Heart left ventricle (tissue), 16 donors: ENCODE results near the gene ACACA. TPM values are rescaled to one million over a fixed set of nuclear protein-coding genes. Genes with fewer than 3 reads are reported as not detected.
A peak's percentile ranks its signal among the peaks of the same experiment; 100 is the strongest.

Experiments
- ATAC-seq, 4 donors: fragments of 200-7000 bp; cut with Tn5 transposase; one replicate each; pipeline ENCODE4 v1.9.1; 2020 to 2022; ENCODE audit warnings: moderate library complexity in 4 of 4, mild to moderate bottlenecking in 3 of 4, moderate number of reproducible peaks in 1 of 4
- DNase-seq, 5 donors: peaks; one replicate each; pipeline ENCODE4 v3.0.0-alpha.2; 2020
- H3K27ac ChIP-seq, 12 donors: fragments of 200-600 bp; sonication (generic) in 4 of 12; one replicate each; pipeline versions ENCODE4 v1.5.0 to v1.8.0; 2016 to 2022; ENCODE audit warnings: mild to moderate bottlenecking in 2 of 12
- H3K27me3 ChIP-seq, 9 donors: fragments of 200-600 bp; sonication (generic) in 2 of 9; one replicate each; pipeline versions ENCODE4 v1.5.1 to v1.8.0; 2016 to 2022; ENCODE audit warnings: mild to moderate bottlenecking in 3 of 9
- H3K36me3 ChIP-seq, 9 donors: fragments of 200-600 bp; sonication (generic) in 2 of 9; one replicate each; pipeline versions ENCODE4 v1.5.0 to v1.8.0; 2018 to 2022; ENCODE audit warnings: mild to moderate bottlenecking in 2 of 9
- H3K4me1 ChIP-seq, 12 donors: fragments of 200-600 bp; sonication (generic) in 4 of 12; one replicate each; pipeline versions ENCODE4 v1.5.0 to v1.8.0; 2016 to 2022; ENCODE audit warnings: mild to moderate bottlenecking in 3 of 12
- H3K4me3 ChIP-seq, 12 donors: fragments of 200-600 bp; sonication (generic) in 4 of 12; one replicate each; pipeline versions ENCODE4 v1.5.0 to v1.8.0; 2017 to 2022; ENCODE audit warnings: mild to moderate bottlenecking in 9 of 12, moderate library complexity in 4 of 12
- H3K9me3 ChIP-seq, 12 donors: fragments of 200-600 bp; sonication (generic) in 4 of 12; one replicate each; pipeline versions ENCODE4 v1.5.0 to v1.8.0; 2016 to 2022; ENCODE audit warnings: mild to moderate bottlenecking in 1 of 12
- CTCF ChIP-seq, 12 donors: fragments of 200-600 bp; sonication (generic) in 4 of 12; IDR thresholded peaks; one replicate each; pipeline versions ENCODE4 v1.5.0 to v1.8.0; 2018 to 2022; ENCODE audit warnings: antibody characterized with exemption in 12 of 12, mild to moderate bottlenecking in 5 of 12
- POLR2A ChIP-seq, 2 donors: fragments of 450-650 bp; IDR thresholded peaks; one replicate each; pipeline ENCODE4 v1.6.1; 2017; ENCODE audit warnings: antibody characterized with exemption in 2 of 2, mild to moderate bottlenecking in 2 of 2, moderate library complexity in 2 of 2
- WGBS, 4 donors: extraction: QIAGEN DNeasy Blood & Tissue Kit in 2 of 4; methylation state at CpG; one replicate each; pipeline versions ENCODE4 v1.1.5 to v1.1.7; 2013 to 2018; 5-methylcytosine and 5-hydroxymethylcytosine counted together
- intact Hi-C, 10 donors: fragments of 100-400 bp; cut with DNase I; formaldehyde crosslinking; loops; one replicate each; pipeline versions ENCODE4 v1.11.1 to v1.14.2; 2022
- polyA plus RNA-seq, 2 donors: library from polyadenylated mRNA; stranded (reverse); fragments of 200-250 nt; gene quantifications; one replicate each; pipeline ENCODE4 v1.2.3, GENCODE V29; 2013
- total RNA-seq, 9 donors: library from RNA; depleted of rRNA in 2 of 9; stranded (reverse); fragments of >200 nt in 2 of 9; fragmentation: NEBNext Ultra II Directional in 3 of 9; extraction: Animal tissue kit (Norgen Biotek cat#: 25700) in 3 of 9; gene quantifications; one replicate each; pipeline versions ENCODE4 v1.1.0 to v1.2.4, GENCODE V29; 2016 to 2023
- donor health status: ischemic (EF 13 %, LVEDD 7.1; RV severe dilation, severe dysfunction).
- donor health status: healthy with polysubstance abuse.
- donor health status: DM: no; HTN: yes; CAD: no.
- donor health status: DM: no; HTN: no; CAD: no.
- donor health status: ischemic (EF 25% LVEDD 6.9; RV normal size, moderate dysfunction).
- donor health status: ischemic (EF 25% LVEDD 5.7; RV mildly dilated, moderate dysfunction).
- donor health status: healthy.
- donor health status: DM: yes; HTN: yes; CAD: no.
- donor health status: ischemic (EF 35%, LVEDD 5.7; RV mildly dilated, moderate dysfunction).
- donor health status: nonischemic (EF 11% LVEDD 7.7; RV severe dilation, severe dysfunction).
- donor health status: DM: yes; HTN: yes; CAD: no.
- donor health status: PGD.
- donor health status: ischemic (EF 29% LVEDD 5.4; RV normal size, mild dysfunction).
- donor health status: nonischemic (EF 23%, LVEDD 6.1; RV moderate dilation, normal function).

ACACA gene
- total and polyA plus RNA-seq, 11 donors, result 6.2 to 33.0 (median 15.8) TPM

GRCh38 chr17:37179893-37180292, 226.7 kb downstream of the ACACA start:
- no peaks in the 10 kb centered on the region for H3K4me1 ChIP-seq
- peaks cover 0 to 61% (median 21%) of the 10 kb centered on the region in 9 donors for H3K36me3 ChIP-seq
- no peaks in the 10 kb centered on the region for H3K27me3 ChIP-seq
- DNase-seq (no peak), ATAC-seq (no peak)
- TF ChIP-seq POLR2A (IDR thresholded peaks at IDR 0.05) (no peak), CTCF (IDR thresholded peaks at IDR 0.05) (no peak)
- intact Hi-C loops, result no loop called here
- no peaks in the 10 kb centered on the region for H3K9me3 ChIP-seq
- H3K27ac ChIP-seq, result no peak overlapping the region
- WGBS, 4 donors, result 94 to 99% (median 98%) methylated on average over 1 of the region's 1 CpG
- no peak overlapping the region for H3K4me3 ChIP-seq

- 66 to 75% (median 73%) methylated on average over 5 of the region's 5 CpGs for WGBS, 4 donors
- no peak overlapping the region for H3K4me3 ChIP-seq
- H3K36me3 ChIP-seq, result peaks cover 0 to 61% (median 17%) of the 10 kb centered on the region in 9 donors
- DNase-seq, result no peak
- TF ChIP-seq CTCF (IDR thresholded peaks at IDR 0.05), result no peak
- TF ChIP-seq POLR2A (IDR thresholded peaks at IDR 0.05), result no peak
- no peak overlapping the region for H3K27ac ChIP-seq
- H3K9me3 ChIP-seq, result no peaks in the 10 kb centered on the region
- no peaks in the 10 kb centered on the region for H3K4me1 ChIP-seq
- intact Hi-C loops, result no loop called here
- H3K27me3 ChIP-seq, result no peaks in the 10 kb centered on the region
- ATAC-seq, result no peak
Observed at GRCh38 chr17:37177254-37177870, 229.3 kb downstream of the ACACA start.

GRCh38 chr17:37176723-37177122, 229.9 kb downstream of the ACACA start:
- no peak for ATAC-seq
- TF ChIP-seq POLR2A (IDR thresholded peaks at IDR 0.05) (no peak), CTCF (IDR thresholded peaks at IDR 0.05) (no peak)
- no peak for DNase-seq
- H3K27me3 ChIP-seq, result no peaks in the 10 kb centered on the region
- no peak overlapping the region for H3K4me3 ChIP-seq
- H3K27ac ChIP-seq, result no peak overlapping the region
- H3K9me3 ChIP-seq, result no peaks in the 10 kb centered on the region
- no peaks in the 10 kb centered on the region for H3K4me1 ChIP-seq
- H3K36me3 ChIP-seq, result peaks cover 0 to 61% (median 17%) of the 10 kb centered on the region in 9 donors
- intact Hi-C loops, result no loop called here

- no peak for ATAC-seq
- H3K9me3 ChIP-seq, result no peaks in the 10 kb centered on the region
- no peak for DNase-seq
- peak in 3 of 12 donors; percentile 7 to 28 (median 15) for TF ChIP-seq CTCF (IDR thresholded peaks at IDR 0.05)
- TF ChIP-seq POLR2A (IDR thresholded peaks at IDR 0.05), result no peak
- intact Hi-C loops, result no loop called here
- WGBS, 4 donors, result 87 to 93% (median 91%) methylated on average over 5 of the region's 5 CpGs
- peaks cover 0 to 41% (median 15%) of the 10 kb centered on the region in 9 donors for H3K36me3 ChIP-seq
- H3K4me1 ChIP-seq, result no peaks in the 10 kb centered on the region
- H3K4me3 ChIP-seq, result no peak overlapping the region
- no peaks in the 10 kb centered on the region for H3K27me3 ChIP-seq
- no peak overlapping the region for H3K27ac ChIP-seq
Observed at GRCh38 chr17:37174205-37174604, 232.4 kb downstream of the ACACA start.
